NT2/D1 (cell line): Measurements from ENCODE around the gene PRR7.
"Not testable (repeated sequence)": the region's sequence is repeated elsewhere in the genome, so short reads cannot be mapped to it uniquely, and the experiment has no call there.

Experiments used
- DNase-seq: peaks from one replicate; pipeline ENCODE4 v3.0.0-alpha.2; 2011; ENCODE audit warnings: low read depth, low spot score
- H3K27me3 ChIP-seq: 2 replicates; pipeline ENCODE4 v1.6.0; 2011; ENCODE audit warnings: mild to moderate bottlenecking; ENCODE audit not compliant: insufficient read length, insufficient read depth
- H3K36me3 ChIP-seq: 2 replicates; pipeline ENCODE4 v1.6.1; 2011; ENCODE audit warnings: mild to moderate bottlenecking, low read length, mixed read lengths; ENCODE audit not compliant: insufficient read depth, insufficient read length
- H3K4me1 ChIP-seq: 2 replicates; pipeline ENCODE4 v1.5.1; 2011; ENCODE audit not compliant: insufficient read depth, insufficient read length
- H3K4me3 ChIP-seq: 2 replicates; pipeline ENCODE4 v1.5.1; 2011; ENCODE audit warnings: low read depth; ENCODE audit not compliant: insufficient read length
- H3K9ac ChIP-seq: 2 replicates; pipeline ENCODE4 v1.6.0; 2011; ENCODE audit warnings: low read depth; ENCODE audit not compliant: insufficient read length
- H3K9me3 ChIP-seq: 2 replicates; pipeline ENCODE4 v1.5.1; 2011; ENCODE audit warnings: mild to moderate bottlenecking, low read length; ENCODE audit not compliant: insufficient read depth
- SUZ12 ChIP-seq: IDR thresholded peaks from 2 replicates; pipeline ENCODE4 v1.6.1; 2011; ENCODE audit not compliant: insufficient read length, insufficient read depth; ENCODE audit errors: extremely low read depth
- YY1 ChIP-seq: IDR thresholded peaks from 2 replicates; pipeline ENCODE4 v1.6.1; 2011; ENCODE audit not compliant: insufficient read length, insufficient read depth
- ZNF274 ChIP-seq: IDR thresholded peaks from 2 replicates; pipeline ENCODE4 v1.6.1; 2011; ENCODE audit warnings: mild to moderate bottlenecking, low read depth, low read length

Gene PRR7

GRCh38 chr5:177483042-177483441, 36.4 kb downstream of the PRR7 start:
- Histone ChIP-seq H3K9me3 (no peaks in the 10 kb centered on the region), H3K27me3 (no peaks in the 10 kb centered on the region), H3K4me3 (no peak overlapping the region), H3K36me3 (peaks cover 91% of the 10 kb centered on the region), H3K4me1 (peaks cover 10% of the 10 kb centered on the region), H3K9ac (no peak overlapping the region)
- TF ChIP-seq SUZ12 (no peak), ZNF274 (no peak), YY1 (no peak)
- DNase-seq, result no peak

DNA sequence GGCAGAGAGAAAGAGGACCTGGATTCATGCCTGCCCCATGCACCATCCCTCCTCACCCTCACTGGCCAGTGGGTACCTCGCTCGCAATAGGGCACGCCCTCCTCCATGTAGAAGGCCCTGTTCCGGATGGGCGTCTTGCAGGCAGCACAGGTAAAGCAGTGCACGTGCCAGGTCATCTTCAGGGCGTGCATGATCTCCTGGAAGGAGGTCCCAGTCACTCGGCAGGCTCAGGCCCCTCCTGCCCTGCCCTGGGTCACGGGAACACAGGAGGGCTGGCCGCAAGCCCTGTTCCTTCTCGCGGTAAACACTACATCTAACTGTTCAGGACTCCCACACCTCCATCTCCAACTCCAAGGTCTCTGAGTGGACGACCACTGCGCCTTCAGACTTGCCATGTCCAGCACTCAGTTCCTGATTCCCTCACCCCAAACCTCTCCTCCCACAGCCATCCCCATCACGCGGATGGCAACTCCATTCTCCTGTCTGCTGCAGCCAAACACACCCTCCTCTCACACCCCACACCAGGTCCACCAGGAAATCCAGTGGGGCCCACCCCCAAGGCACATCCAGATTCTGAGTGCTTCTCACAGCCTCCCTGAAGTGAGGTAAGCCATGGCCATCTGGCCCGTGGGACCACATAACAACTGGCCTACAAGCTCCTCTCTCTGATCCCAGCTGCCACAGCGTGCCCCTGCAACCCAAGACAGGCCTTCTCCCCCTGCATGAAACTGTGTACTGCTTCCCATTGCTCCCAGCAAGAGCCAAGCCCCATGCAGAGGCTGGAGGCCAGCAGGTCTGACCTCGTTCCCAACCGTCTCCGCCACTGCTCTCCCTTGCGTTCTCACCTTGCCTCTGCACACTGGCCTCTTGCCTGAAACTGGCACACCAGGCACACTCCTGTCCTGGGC, 37.6 kb downstream of the PRR7 start:
- Histone ChIP-seq H3K4me3 (no peak overlapping the region), H3K9me3 (no peaks in the 10 kb centered on the region), H3K27me3 (no peaks in the 10 kb centered on the region), H3K4me1 (peaks cover 16% of the 10 kb centered on the region), H3K9ac (peak overlapping the region; percentile 26), H3K36me3 (peaks cover 92% of the 10 kb centered on the region)
- no peak for DNase-seq
- TF ChIP-seq SUZ12 (no peak), YY1 (no peak), ZNF274 (no peak)

DNA sequence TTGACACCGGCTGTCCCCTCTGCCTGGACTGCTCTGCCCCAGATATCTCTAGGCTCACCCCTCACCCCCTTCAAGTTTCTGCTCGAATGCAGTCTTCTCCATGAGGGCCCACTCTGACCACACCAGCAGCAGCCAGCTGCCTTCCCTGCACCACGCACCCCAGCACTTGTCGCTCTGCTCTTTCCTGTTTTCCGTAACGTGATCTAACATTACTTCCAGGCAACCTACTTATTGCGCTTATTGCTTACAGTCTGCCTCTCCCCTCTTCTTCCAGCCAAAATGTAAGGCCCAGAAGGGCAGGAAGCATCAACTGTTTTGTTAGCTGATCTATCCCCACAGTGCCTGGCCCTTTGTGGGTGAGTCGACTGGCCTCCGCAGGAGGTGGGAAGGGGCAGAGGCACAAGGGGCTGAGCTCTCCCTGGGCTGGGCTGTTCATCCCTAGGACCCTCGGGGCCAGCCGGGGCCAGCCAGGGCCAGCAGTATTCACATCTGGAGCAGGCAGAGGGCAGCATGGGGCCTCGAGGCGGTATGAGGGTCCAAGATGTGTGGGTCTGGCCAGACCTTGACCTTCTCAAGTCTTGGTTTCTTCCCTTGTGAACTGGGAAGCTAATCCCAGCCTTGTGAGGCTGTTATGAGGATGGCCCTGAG, 38.4 kb downstream of the PRR7 start:
- no peaks in the 10 kb centered on the region for H3K27me3 ChIP-seq
- no peaks in the 10 kb centered on the region for H3K9me3 ChIP-seq
- H3K36me3 ChIP-seq, result peaks cover 92% of the 10 kb centered on the region
- peaks cover 24% of the 10 kb centered on the region for H3K4me1 ChIP-seq
- no peak for TF ChIP-seq YY1
- TF ChIP-seq SUZ12, result no peak
- no peak for TF ChIP-seq ZNF274
- no peak for DNase-seq
- peak overlapping the region; percentile 26 for H3K9ac ChIP-seq
- no peak overlapping the region for H3K4me3 ChIP-seq

- Histone ChIP-seq H3K36me3 (peaks cover 97% of the 10 kb centered on the region), H3K4me1 (peaks cover 30% of the 10 kb centered on the region)
- not testable (repeated sequence) for H3K9me3 ChIP-seq, DNase-seq, H3K9ac ChIP-seq, H3K4me3 ChIP-seq, H3K27me3 ChIP-seq
These were observed 39.1 kb downstream of the PRR7 start for GRCh38 chr5:177485753-177486152.

GRCh38 chr5:177486256-177486655, 39.6 kb downstream of the PRR7 start:
- Histone ChIP-seq H3K27me3 (no peaks in the 10 kb centered on the region), H3K9me3 (no peaks in the 10 kb centered on the region), H3K36me3 (peaks cover 98% of the 10 kb centered on the region), H3K4me3 (no peak overlapping the region), H3K4me1 (peaks cover 35% of the 10 kb centered on the region), H3K9ac (peak overlapping the region; percentile 3)
- no peak for DNase-seq
- TF ChIP-seq YY1 (no peak), ZNF274 (no peak), SUZ12 (no peak)

- Histone ChIP-seq H3K9me3 (no peaks in the 10 kb centered on the region), H3K4me3 (no peak overlapping the region), H3K4me1 (peaks cover 39% of the 10 kb centered on the region), H3K36me3 (peaks cover 96% of the 10 kb centered on the region), H3K9ac (no peak overlapping the region), H3K27me3 (no peaks in the 10 kb centered on the region)
- TF ChIP-seq YY1 (no peak), ZNF274 (no peak), SUZ12 (no peak)
- no peak for DNase-seq
These were observed 40.5 kb downstream of the PRR7 start for GRCh38 chr5:177487144-177487543.

DNA sequence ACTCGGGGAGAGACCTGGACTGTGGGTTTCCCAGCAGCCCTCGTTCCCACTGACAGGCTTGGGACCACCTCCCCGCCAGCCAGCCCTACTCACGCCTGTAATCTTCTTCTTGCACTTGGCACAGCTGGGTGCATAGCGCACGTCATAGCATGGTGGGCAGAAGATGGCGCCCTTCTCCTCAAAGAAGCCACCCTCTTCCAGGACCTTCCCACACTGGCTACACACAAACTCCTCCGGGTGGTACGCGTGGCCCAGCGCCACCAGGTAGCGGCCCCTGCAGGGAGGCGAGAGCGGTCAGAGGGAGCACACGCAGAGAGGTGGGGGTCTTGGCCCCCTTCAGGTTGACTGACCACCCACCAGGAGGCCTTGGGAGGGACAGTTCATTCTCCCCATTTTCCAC, 41.4 kb downstream of the PRR7 start:
- TF ChIP-seq ZNF274 (no peak), YY1 (no peak), SUZ12 (no peak)
- H3K9ac ChIP-seq, result peak overlapping the region; percentile 32
- H3K36me3 ChIP-seq, result peaks cover 96% of the 10 kb centered on the region
- H3K9me3 ChIP-seq, result no peaks in the 10 kb centered on the region
- no peak overlapping the region for H3K4me3 ChIP-seq
- DNase-seq, result no peak
- no peaks in the 10 kb centered on the region for H3K27me3 ChIP-seq
- peaks cover 46% of the 10 kb centered on the region for H3K4me1 ChIP-seq
